ENCODE measurements around the gene POLR1G. TPM values are rescaled to one million over a fixed set of nuclear protein-coding genes. Genes with fewer than 3 reads are reported as not detected.
A peak's percentile ranks its signal among the peaks of the same experiment; 100 is the strongest.
"Not testable (repeated sequence)": the region's sequence is repeated elsewhere in the genome, so short reads cannot be mapped to it uniquely, and the experiment has no call there.

The POLR1G gene
- total RNA-seq, 2 experiments from 2014 or later: 8.9 to 12.2 TPM

GRCh38 chr19:45418802-45419201 is 12.4 kb downstream of the POLR1G start:
- no peaks in the 10 kb centered on the region for H3K27me3 Mint-ChIP-seq
- H3K9me3 Mint-ChIP-seq (ENCODE audit: low read depth): no peaks in the 10 kb centered on the region
- peaks cover 22% of the 10 kb centered on the region for H3K36me3 Mint-ChIP-seq
- H3K4me3 Mint-ChIP-seq: no peak overlapping the region
- peak overlapping the region; percentile 86 for H3K27ac Mint-ChIP-seq
- peaks cover 48% of the 10 kb centered on the region for H3K4me1 Mint-ChIP-seq
- ATAC-seq (no peak), DNase-seq (no peak)
- CTCF ChIA-PET: interaction anchor here (1.0 to 1.4 kb wide), 3 partner anchors 51 to 67 kb away, joined by 3 read pairs; no protein-coding TSS in a partner anchor

- peaks cover 53% of the 10 kb centered on the region for H3K4me1 Mint-ChIP-seq
- H3K9me3 Mint-ChIP-seq (ENCODE audit: low read depth): no peaks in the 10 kb centered on the region
- CTCF ChIA-PET: interaction anchor here (1.0 to 1.1 kb wide), 2 partner anchors 50 to 66 kb away, joined by 3 read pairs; no protein-coding TSS in a partner anchor
- H3K27me3 Mint-ChIP-seq: no peaks in the 10 kb centered on the region
- H3K36me3 Mint-ChIP-seq: peaks cover 21% of the 10 kb centered on the region
- H3K4me3 Mint-ChIP-seq: peak overlapping the region; percentile 57
- ATAC-seq: peak; percentile 42
- H3K27ac Mint-ChIP-seq: peak overlapping the region; percentile 86
- no peak for DNase-seq
Observed at GRCh38 chr19:45419396-45419795, 13.0 kb downstream of the POLR1G start.

- Mint-ChIP-seq H3K9me3 (ENCODE audit: low read depth) (no peaks in the 10 kb centered on the region), H3K27me3 (no peaks in the 10 kb centered on the region), H3K36me3 (peaks cover 16% of the 10 kb centered on the region), H3K4me1 (peaks cover 57% of the 10 kb centered on the region), H3K4me3 (no peak overlapping the region), H3K27ac (peak overlapping the region; percentile 86)
- no peak for DNase-seq
- CTCF ChIA-PET: interaction anchor here (0.7 to 1.1 kb wide), 3 partner anchors 19 to 65 kb away, joined by 3 to 6 read pairs (median 5); no protein-coding TSS in a partner anchor
- no peak for ATAC-seq
Observed at GRCh38 chr19:45419895-45420294, 13.5 kb downstream of the POLR1G start.

- no peak overlapping the region for H3K4me3 Mint-ChIP-seq
- CTCF ChIA-PET: interaction anchor here (0.7 to 1.1 kb wide), 2 partner anchors 19 to 59 kb away, joined by 5 to 6 read pairs; no protein-coding TSS in a partner anchor
- no peaks in the 10 kb centered on the region for H3K27me3 Mint-ChIP-seq
- ATAC-seq (no peak), DNase-seq (no peak)
- peak overlapping the region; percentile 79 for H3K27ac Mint-ChIP-seq
- H3K9me3 Mint-ChIP-seq (ENCODE audit: low read depth): no peaks in the 10 kb centered on the region
- peaks cover 57% of the 10 kb centered on the region for H3K4me1 Mint-ChIP-seq
- H3K36me3 Mint-ChIP-seq: peaks cover 16% of the 10 kb centered on the region
Observed at GRCh38 chr19:45420356-45420755, 13.9 kb downstream of the POLR1G start.

DNA sequence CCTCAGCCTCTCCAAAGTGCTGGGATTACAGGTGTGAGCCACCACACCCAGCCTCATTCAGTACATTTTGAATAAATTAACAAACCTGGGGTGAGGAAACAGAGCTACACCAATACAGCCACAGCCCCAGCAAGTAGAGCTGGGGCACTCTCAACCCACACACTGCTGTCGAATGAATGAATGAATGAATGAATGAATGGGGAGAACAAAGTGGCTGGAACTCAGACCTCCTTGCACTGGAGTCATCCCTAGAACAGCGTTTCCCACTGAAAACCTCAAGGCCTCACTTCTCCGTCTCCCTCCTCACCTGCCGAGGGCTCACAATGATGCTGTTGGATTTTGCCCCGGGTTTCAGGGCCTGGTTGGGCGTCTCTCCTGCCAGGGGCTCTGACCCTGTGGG is 14.4 kb downstream of the POLR1G start:
- peak overlapping the region; percentile 79 for H3K27ac Mint-ChIP-seq
- H3K4me1 Mint-ChIP-seq: peaks cover 60% of the 10 kb centered on the region
- peaks cover 12% of the 10 kb centered on the region for H3K36me3 Mint-ChIP-seq
- DNase-seq (no peak), ATAC-seq (no peak)
- no peaks in the 10 kb centered on the region for H3K9me3 Mint-ChIP-seq (ENCODE audit: low read depth)
- no peak overlapping the region for H3K4me3 Mint-ChIP-seq
- CTCF ChIA-PET: interaction anchor here (1.1 to 1.6 kb wide), 3 partner anchors 19 to 68 kb away, joined by 3 to 6 read pairs (median 5); no protein-coding TSS in a partner anchor
- H3K27me3 Mint-ChIP-seq: no peaks in the 10 kb centered on the region

- Mint-ChIP-seq H3K4me1 (peaks cover 62% of the 10 kb centered on the region), H3K36me3 (peaks cover 10% of the 10 kb centered on the region), H3K27ac (peak overlapping the region; percentile 77), H3K4me3 (peak overlapping the region; percentile 27), H3K9me3 (ENCODE audit: low read depth) (no peaks in the 10 kb centered on the region), H3K27me3 (no peaks in the 10 kb centered on the region)
- DNase-seq: no peak
- ATAC-seq: no peak
- CTCF ChIA-PET: interaction anchor here (0.8 to 1.6 kb wide), 4 partner anchors 18 to 67 kb away, joined by 3 to 6 read pairs (median 4); no protein-coding TSS in a partner anchor
Observed at GRCh38 chr19:45421947-45422498, 15.6 kb downstream of the POLR1G start.

GRCh38 chr19:45423033-45423588 is 16.7 kb downstream of the POLR1G start:
- H3K36me3 Mint-ChIP-seq: peaks cover 6% of the 10 kb centered on the region
- peak overlapping the region; percentile 93 for H3K4me3 Mint-ChIP-seq
- ATAC-seq (no peak), DNase-seq (no peak)
- CTCF ChIA-PET: interaction anchor here (1.7 to 27.8 kb wide), 3 partner anchors 10 to 59 kb away, joined by 5 to 1113 read pairs (median 17); no protein-coding TSS in a partner anchor
- peaks cover 67% of the 10 kb centered on the region for H3K4me1 Mint-ChIP-seq
- peak overlapping the region; percentile 93 for H3K27ac Mint-ChIP-seq
- H3K9me3 Mint-ChIP-seq (ENCODE audit: low read depth): no peaks in the 10 kb centered on the region
- no peaks in the 10 kb centered on the region for H3K27me3 Mint-ChIP-seq

GRCh38 chr19:45423589-45424190 is 17.2 kb downstream of the POLR1G start, which contains the start of gene ERCC1:
TSS of gene ERCC1 (minus strand) at chr19:45423917. CDS start at chr19:45423374, 543 bp downstream.
- Mint-ChIP-seq H3K4me1 (peaks cover 65% of the 10 kb centered on the region), H3K9me3 (ENCODE audit: low read depth) (no peaks in the 10 kb centered on the region), H3K27ac (peak within 1 kb of the TSS; percentile 93), H3K36me3 (peaks cover 4% of the 10 kb centered on the region), H3K27me3 (peaks cover 4% of the 10 kb centered on the region), H3K4me3 (peak within 1 kb of the TSS; percentile 93)
- peak; percentile 96 for DNase-seq
- ATAC-seq: peak; percentile 79
- CTCF ChIA-PET: interaction anchor here (1.5 to 27.8 kb wide), 4 partner anchors 11 to 219 kb away, joined by 5 to 1113 read pairs (median 11); no protein-coding TSS in a partner anchor

GRCh38 chr19:45424191-45425058 is 18.0 kb downstream of the POLR1G start:
- Mint-ChIP-seq H3K27ac (peak overlapping the region; percentile 93), H3K4me3 (peak overlapping the region; percentile 93), H3K4me1 (peaks cover 59% of the 10 kb centered on the region), H3K27me3 (peaks cover 10% of the 10 kb centered on the region), H3K36me3 (peaks cover 3% of the 10 kb centered on the region), H3K9me3 (ENCODE audit: low read depth) (no peaks in the 10 kb centered on the region)
- CTCF ChIA-PET: interaction anchor here (0.7 to 27.8 kb wide), 8 partner anchors 12 to 246 kb away, joined by 3 to 1113 read pairs (median 4); partner anchors contain the start of gene TRAPPC6A
- peak; percentile 72 for DNase-seq
- peak; percentile 38 for ATAC-seq

GRCh38 chr19:45428384-45429231 is 22.2 kb downstream of the POLR1G start:
- DNase-seq: no peak
- no peak for ATAC-seq
- Mint-ChIP-seq H3K27ac (no peak overlapping the region), H3K4me1 (peaks cover 26% of the 10 kb centered on the region), H3K27me3 (peaks cover 12% of the 10 kb centered on the region), H3K4me3 (peak overlapping the region; percentile 71), H3K36me3 (no peaks in the 10 kb centered on the region), H3K9me3 (ENCODE audit: low read depth) (no peaks in the 10 kb centered on the region)
- CTCF ChIA-PET: interaction anchor here (0.6 to 27.8 kb wide), 7 partner anchors 11 to 217 kb away, joined by 3 to 1113 read pairs (median 4); no protein-coding TSS in a partner anchor

DNA sequence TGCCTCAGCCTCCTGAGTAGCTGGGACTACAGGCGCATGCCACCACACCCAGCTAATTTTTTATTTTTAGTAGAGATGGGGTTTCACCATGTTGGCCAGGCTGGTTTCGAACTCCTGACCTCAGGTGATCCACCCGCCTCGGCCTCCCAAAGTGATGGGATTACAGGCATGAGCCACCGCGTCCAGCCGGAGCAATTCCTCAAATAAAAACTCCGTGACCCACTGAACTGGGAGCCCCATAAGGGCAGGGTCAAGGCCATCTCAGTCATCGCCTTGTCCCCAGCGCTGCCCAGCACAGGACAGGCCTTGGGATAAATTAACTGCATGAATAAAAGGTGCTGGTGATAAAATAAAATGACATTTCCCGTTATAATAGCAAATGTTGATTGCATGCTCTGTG is 23.5 kb downstream of the POLR1G start:
- H3K27ac Mint-ChIP-seq; H3K4me3 Mint-ChIP-seq; DNase-seq; H3K9me3 Mint-ChIP-seq (ENCODE audit: low read depth); ATAC-seq; H3K36me3 Mint-ChIP-seq: not testable (repeated sequence)
- H3K4me1 Mint-ChIP-seq: peaks cover 16% of the 10 kb centered on the region
- peaks cover 12% of the 10 kb centered on the region for H3K27me3 Mint-ChIP-seq
- CTCF ChIA-PET: interaction anchor here (0.6 to 27.8 kb wide), 3 partner anchors 10 to 246 kb away, joined by 3 to 1113 read pairs (median 27); no protein-coding TSS in a partner anchor

GRCh38 chr19:45431008-45431407 is 24.6 kb downstream of the POLR1G start:
- not testable (repeated sequence) for H3K27ac Mint-ChIP-seq; DNase-seq; H3K4me3 Mint-ChIP-seq; H3K9me3 Mint-ChIP-seq (ENCODE audit: low read depth); H3K36me3 Mint-ChIP-seq; ATAC-seq
- Mint-ChIP-seq H3K4me1 (peaks cover 13% of the 10 kb centered on the region), H3K27me3 (peaks cover 12% of the 10 kb centered on the region)
- CTCF ChIA-PET: interaction anchor here (2.3 to 27.8 kb wide), 2 partner anchors 8 to 51 kb away, joined by 27 to 1113 read pairs; no protein-coding TSS in a partner anchor
